GM19372 (cell line): Measurements from ENCODE around the gene PLEKHA4.
"Not testable (repeated sequence)": the region's sequence is repeated elsewhere in the genome, so short reads cannot be mapped to it uniquely, and the experiment has no call there.

ENCODE experiments used
- ATAC-seq: cut with Tn5 transposase; IDR thresholded peaks from one replicate; pipeline ENCODE4 v1.9.1; 2021; ENCODE audit warnings: mild to moderate bottlenecking, low read depth, moderate library complexity; ENCODE audit not compliant: unreplicated experiment

The PLEKHA4 gene

DNA sequence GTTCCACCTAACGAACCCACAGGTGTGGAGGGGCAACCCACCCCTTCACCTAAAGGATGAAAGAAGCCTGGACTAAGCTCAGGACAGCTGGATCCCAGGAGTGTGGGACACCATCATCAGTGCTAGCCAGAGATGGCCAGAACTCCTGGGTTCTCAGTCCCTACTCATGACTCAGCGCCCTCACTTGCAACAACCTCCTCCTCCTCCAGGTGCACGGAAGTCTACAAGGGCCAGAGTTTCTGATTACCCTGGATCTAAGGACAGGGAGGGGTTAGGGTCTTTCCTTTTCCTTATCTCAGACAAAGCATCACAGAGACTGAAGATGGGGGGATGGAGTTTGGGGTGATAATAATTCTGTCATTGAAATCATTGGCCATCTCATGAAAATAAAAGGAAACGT, 22.1 kb upstream of the PLEKHA4 start:
- no peak for ATAC-seq

DNA sequence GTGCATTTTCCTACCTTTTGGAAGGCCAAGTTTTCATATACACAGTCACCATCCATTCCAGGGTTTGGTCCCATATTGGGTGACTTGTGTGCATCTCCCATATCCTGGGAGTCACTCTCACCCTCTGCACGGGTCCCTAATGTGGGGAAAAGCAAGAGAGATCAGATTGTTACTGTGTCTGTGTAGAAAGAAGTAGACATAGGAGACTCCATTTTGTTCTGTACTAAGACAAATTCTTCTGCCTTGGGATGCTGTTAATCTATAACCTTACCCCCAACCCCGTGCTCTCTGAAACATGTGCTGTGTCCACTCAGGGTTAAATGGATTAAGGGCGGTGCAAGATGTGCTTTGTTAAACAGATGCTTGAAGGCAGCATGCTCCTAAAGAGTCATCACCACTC, 21.1 kb upstream of the PLEKHA4 start:
- not testable (repeated sequence) for ATAC-seq

DNA sequence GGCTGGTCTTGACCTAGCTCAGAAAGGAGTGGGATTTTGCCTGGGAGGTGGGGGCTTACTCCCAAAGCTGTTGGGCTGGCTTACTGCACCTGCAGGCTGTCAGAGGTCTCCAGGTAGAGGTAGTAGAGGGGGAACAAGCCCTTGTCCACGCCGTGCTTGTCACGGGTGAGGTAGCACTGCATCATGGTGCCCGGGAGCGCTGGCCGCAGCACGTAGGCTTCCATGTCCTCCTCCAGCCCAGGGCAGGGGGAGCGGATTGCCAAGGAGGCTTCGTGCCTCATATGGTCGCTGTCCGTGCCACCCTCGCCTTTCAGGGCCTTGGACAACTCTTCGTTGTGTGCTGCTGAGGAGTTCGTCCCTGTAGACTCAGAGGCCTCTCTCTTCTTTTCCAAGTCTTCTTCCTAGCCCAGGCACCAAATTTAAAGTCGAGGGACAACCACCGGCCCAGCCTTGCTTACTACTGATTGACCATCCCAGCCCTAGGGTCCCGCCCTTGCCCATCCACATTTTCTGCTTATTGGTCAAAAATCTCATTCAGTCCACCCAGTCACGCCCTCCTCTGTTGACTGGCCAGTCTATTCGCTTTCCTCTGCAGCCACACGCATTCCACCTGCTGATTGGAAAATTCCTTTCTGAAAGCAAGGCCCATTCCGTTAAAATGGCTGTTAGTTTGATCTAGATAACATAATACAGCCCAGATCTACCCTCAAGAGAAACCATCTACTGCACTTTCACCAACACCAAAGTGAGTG, 19.6 kb upstream of the PLEKHA4 start:
- no peak for ATAC-seq

DNA sequence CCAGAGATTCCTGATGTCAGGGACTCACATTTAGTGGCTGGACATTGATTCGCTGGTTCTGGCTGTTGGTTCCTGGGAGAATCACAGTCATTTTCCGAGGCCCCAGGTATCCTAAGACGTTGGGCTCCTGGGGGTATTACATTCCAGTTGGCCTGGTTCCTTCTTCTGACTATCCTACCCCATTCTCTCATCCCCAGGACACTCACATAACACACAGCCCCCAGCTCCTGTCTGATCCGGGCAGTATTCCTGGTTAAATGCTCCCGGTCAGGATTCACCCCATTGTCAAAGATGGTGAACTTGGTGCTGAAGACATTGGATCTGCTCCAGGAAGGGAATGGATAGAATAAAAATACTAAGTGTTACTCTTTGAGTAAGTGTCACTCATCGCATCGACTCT, 15.3 kb upstream of the PLEKHA4 start:
- ATAC-seq: no peak

DNA sequence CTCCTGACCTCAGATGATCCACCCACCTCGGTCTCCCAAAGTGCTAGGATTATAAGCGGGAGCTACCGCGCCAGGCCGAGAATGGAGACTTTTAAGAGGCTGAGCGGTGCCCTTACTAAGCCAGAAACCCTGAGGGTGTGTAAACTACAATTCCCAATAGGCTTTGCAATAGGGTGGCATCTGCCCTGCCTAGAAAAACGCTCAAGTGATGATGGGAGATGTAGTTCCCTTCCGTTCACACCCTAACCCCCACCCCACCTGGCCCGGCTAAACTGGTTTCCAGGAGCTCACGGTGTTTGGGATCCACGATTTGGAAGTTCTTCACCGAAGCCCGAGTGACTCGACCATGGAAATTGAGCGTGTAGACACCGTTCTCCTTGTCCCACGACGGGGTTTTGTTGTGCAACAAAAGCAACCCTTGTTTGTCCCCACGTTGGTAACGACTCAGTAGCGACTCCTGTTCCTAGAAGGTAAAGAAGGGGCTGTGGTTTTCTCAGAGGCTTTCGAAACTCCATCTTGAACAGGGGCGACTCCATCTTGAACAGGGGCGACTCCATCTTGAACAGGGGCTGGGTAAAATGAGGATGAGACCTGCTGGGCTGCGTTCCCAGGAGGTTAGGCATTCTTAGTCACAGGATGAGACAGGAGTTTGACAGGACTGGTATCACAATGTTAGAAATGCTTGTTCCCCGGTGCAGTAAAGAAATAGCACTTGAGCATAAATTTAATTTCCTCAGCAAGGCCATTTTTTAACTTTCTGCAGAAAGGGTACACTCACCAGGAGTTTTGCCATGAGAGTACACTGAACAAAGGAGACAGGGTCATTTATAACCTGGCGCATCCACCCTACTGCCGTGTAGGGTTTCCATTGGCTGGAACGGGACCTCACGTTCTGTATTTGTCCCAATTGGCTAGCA, 13.6 kb upstream of the PLEKHA4 start:
- ATAC-seq: no peak

DNA sequence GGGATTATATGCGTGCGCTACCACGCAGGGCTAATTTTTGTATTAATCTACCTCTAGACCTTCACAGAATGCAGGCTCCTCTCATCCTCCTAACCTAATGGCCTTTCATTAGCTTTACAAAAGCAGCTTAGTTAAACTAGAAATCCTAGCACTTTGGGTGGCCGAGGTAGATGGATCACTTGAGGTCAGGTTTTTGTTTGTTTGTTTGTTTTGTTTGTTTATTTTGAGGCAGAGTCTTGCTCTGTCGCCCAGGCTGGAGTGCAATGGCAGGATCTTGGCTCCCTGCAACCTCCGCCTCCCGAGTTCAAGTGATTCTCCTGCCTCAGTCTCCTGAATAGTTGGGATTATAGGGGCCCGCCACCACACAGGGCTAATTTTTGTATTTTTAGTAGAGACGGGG, 11.3 kb upstream of the PLEKHA4 start:
- not testable (repeated sequence) for ATAC-seq

DNA sequence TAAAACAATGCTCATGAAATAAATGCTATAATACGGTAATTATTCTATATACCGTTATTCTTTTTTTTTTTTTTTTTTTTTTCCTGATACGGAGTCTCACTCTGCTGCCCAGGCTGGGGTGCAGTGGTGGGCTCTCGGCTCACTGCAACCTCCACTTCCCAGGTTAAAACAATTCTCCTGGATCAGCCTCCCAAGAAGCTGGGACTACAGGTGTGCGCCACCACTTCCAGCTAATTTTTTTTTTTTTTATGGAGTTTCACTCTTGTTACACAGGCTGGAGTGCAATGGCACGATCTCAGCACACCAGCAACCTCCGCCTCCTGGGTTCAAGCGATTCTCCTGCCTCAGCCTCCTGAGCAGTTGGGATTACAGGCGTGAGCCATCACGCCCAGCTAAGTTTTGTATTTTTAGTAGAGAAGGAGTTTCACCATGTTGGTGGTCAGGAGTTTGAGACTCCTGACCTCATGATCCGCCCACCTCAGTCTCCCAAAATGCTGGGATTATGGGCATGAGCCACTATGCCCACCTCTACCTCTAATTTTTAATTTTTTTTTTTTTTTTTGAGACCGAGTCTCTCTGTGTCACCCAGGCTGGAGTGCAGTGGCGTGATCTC, 10.7 kb upstream of the PLEKHA4 start:
- ATAC-seq: no peak

DNA sequence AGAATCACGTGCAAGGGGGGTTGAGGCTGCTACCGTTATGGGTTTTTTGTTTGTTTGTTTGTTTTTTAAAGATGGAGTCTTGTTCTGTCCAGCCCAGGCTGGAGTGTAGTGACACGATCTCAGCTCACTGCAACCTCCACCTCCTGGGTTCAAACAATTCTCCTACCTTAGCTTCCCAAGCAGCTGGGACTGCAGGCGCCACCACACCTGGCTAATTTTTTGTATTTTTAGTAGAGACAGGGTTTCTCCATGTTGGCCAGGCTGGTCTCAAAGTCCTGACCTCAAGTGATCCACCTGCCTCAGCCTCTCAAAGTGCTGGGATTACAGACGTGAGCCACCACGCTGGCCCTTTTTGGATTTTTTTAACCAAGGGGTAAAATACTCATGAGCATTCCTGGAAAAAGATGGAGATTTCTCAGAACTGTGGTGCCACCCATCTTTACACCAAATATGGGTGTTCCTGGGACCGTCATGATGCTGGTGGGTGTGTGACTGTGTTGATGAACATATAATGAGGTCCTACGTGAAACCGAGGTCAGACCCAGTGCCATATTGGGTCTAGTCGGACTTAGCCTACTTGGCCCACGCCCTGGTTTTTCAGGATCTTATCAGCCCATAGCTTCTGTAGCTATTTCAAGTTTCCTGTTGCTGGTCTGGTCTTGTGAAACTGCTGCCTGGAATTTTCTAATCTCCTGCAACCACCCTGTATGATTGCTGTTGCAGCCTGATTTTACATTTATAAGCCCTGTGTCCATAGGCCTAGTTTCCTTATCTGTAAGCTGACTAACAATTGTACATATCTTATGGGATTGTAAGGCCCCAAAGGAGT, 10.0 kb upstream of the PLEKHA4 start:
- ATAC-seq: no peak

DNA sequence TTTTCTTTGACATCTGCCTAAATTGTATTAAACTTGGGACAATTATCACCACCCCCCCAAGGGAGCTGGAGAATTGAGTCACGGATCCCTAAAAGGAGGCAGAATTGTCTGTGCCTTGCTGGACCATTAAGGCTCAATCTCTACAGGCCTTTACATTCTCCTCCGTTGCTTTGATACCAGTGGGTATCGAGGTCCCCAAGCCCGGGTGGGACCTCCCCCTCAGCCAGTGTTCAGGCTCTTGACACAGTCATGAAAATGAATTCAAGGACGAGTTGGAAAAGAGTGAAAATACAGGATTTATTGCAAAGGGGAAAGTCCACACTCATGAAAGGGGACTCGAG, 9.4 kb upstream of the PLEKHA4 start:
- ATAC-seq: no peak

DNA sequence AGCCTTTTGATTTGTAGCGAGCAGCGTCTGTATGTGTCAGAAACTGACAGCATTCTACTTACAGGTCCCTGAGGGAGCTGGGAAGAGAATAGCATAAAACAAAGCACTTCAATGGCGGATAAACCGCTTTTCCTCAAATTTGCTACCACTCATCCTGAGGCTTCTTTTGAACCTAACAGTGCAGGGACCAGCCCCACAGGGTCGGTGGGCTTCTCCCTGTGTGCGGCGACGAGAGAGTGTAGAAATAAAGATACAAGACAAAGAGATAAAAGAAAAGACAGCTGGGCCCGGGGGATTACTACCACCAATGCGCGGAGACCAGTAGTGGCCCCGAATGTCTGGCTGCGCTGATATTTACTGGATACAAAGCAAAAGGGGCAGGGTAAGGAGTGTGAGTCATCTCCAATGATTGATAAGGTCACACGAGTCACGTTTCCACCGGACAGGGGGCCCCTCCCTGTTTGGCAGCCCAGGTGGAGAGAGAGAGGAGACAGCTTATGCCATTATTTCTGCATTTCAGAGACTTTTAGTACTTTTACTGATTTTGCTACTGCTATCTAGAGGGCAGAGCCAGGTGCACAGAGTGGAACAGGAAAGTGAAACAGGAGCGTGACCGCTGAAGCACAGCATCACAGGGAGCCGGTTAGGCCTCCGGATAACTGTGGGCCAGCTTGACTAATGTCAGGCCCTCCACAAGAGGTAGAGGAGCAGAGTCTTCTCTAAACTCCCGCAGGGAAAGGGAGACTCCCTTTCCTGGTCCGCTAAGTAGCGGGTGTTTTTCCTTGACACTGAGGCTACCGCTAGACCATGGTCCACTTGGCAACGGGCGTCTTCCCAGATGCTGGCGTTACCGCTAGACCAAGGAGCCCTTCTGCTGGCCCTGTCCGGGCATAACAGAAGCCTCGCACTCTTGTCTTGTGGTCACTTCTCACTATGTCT, 7.9 kb upstream of the PLEKHA4 start:
- not testable (repeated sequence) for ATAC-seq

DNA sequence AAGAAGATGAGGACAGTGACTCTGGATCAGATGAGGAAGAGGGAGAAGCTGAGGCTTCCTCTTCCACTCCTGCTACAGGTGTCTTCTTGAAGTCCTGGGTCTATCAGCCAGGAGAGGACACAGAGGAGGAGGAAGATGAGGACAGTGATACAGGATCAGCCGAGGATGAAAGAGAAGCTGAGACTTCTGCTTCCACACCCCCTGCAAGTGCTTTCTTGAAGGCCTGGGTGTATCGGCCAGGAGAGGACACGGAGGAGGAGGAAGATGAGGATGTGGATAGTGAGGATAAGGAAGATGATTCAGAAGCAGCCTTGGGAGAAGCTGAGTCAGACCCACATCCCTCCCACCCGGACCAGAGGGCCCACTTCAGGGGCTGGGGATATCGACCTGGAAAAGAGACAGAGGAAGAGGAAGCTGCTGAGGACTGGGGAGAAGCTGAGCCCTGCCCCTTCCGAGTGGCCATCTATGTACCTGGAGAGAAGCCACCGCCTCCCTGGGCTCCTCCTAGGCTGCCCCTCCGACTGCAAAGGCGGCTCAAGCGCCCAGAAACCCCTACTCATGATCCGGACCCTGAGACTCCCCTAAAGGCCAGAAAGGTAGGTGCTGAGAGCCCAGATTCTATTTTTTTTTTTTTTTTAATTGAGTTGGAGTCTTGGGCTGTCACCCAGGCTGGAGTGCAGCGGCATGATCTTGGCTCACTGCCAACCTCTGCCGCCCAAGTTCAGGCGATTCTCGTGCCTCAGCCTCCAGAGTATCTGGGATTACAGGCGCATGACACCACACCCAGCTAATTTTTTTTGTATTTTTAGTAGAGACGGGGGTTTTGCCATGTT, 6.1 kb upstream of the PLEKHA4 start:
- ATAC-seq: no peak

DNA sequence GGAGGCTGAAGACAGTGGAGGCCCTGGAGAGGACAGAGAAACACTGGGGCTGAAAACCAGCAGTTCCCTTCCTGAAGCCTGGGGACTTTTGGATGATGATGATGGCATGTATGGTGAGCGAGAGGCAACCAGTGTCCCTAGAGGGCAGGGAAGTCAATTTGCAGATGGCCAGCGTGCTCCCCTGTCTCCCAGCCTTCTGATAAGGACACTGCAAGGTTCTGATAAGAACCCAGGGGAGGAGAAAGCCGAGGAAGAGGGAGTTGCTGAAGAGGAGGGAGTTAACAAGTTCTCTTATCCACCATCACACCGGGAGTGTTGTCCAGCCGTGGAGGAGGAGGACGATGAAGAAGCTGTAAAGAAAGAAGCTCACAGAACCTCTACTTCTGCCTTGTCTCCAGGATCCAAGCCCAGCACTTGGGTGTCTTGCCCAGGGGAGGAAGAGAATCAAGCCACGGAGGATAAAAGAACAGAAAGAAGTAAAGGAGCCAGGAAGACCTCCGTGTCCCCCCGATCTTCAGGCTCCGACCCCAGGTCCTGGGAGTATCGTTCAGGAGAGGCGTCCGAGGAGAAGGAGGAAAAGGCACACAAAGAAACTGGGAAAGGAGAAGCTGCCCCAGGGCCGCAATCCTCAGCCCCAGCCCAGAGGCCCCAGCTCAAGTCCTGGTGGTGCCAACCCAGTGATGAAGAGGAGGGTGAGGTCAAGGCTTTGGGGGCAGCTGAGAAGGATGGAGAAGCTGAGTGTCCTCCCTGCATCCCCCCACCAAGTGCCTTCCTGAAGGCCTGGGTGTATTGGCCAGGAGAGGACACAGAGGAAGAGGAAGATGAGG, 5.3 kb upstream of the PLEKHA4 start:
- no peak for ATAC-seq

DNA sequence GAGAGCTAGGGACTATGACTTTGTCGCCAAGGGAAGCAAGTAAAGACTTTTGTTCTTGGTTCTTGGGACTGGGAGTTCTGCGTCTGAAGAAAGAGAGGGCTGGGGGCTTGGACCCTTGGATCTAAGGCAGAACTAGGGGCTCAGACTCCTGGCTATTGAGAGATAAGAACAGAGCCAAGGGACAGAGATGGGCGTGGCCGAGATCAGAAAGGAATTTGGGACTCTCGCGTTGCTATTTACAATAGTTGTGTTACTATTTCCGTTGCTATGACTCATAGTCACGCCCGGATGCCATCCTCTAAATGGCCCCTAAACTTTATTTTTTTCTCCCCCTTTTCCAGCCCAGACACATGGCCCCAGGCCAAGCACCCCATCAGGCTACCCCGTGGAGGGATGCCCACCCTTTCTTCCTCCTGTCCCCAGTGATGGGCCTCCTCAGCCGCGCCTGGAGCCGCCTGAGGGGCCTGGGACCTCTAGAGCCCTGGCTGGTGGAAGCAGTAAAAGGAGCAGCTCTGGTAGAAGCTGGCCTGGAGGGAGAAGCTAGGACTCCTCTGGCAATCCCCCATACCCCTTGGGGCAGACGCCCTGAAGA, 4.6 kb upstream of the PLEKHA4 start:
- ATAC-seq: no peak

DNA sequence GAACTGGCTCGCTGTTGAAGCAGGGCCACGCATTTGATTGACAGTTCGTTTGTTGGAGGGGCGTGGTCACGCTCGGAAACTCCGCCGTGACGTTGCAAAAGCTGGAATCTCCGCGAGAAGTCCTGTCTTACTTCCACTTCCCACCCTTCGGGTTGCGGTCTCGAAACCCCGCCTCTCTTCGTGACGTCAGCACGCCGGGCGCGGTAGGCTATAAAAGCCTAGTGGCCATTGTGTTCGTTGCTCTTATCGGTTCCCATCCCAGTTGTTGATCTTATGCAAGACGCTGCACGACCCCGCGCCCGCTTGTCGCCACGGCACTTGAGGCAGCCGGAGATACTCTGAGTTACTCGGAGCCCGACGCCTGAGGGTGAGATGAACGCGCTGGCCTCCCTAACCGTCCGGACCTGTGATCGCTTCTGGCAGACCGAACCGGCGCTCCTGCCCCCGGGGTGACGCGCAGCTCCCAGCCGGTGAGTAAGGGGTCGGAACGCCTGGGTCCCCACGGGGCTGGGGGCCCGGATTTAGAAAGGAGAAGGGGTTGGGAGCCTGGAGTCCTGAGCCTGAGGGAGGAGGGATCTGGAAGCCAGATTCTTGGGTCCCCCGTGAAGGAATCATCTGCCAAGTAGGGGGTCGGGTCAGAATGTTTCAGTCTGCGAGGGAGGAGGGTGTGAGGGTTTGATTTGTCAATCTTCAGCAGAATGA, 3.9 kb upstream of the PLEKHA4 start, which contains the start of gene PPP1R15A:
Gene PPP1R15A, plus strand, starts transcription at position 240 of the 702 bp plus-strand sequence. CDS start 813 bp downstream, outside the sequence.
- ATAC-seq: peak; percentile 46

DNA sequence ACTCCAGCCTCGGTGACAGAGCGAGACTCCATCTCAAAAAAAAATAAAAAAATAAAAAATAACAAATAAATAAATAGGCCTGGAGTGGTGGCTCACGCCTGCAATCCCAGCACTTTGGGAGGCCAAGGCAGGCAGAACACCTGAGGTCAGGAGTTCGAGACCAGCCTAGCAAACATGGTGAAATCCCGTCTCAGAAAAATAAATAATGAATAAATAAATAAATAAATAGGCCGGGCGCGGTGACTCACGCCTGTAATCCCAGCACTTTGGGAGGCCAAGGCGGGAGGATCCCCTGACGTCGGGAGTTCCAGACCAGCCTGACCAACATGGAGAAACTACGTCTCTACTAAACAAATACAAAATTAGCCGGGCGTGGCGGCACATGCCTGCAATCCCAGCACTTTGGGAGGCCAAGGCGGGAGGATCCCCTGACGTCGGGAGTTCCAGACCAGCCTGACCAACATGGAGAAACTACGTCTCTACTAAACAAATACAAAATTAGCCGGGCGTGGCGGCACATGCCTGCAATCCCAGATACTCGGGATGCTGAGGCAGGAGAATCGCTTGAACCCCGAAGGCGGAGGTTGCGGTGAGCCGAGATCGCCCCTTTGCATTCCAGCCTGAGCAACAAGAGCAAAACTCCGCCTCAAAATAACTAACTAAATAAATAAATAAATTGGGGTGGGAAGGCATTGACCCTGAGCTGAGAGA, 3.2 kb upstream of the PLEKHA4 start:
- not testable (repeated sequence) for ATAC-seq

DNA sequence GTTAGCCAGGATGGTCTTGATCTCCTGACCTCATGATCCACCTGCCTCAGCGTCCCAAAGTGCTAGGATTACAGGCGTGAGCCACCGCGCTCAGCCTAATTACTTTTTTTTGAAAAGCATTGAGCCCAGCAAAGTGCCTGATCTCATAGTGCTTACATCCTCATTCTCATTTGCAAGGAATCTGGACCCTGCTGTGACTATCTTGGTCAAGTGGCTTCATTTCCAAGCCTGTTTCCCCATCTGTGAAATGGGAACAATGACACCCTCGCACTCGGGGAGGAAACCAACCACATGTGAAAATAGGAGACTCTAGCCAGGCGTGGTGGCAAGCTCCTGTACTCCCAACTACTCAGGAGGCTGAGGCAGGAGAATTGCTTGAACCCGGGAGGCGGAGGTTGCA, 1.6 kb upstream of the PLEKHA4 start:
- ATAC-seq: no peak
